ENCODE measurements around the gene ZNHIT2. TPM values are rescaled to one million over a fixed set of nuclear protein-coding genes. Genes with fewer than 3 reads are reported as not detected.

The ZNHIT2 gene
- total and polyA plus RNA-seq, 2 of the 13 experiments (the other 11 are each of a cell fraction or from before 2014, with no cell fraction given): 1.1 to 6.5 TPM

- TF ChIP-seq, protein P1, sequence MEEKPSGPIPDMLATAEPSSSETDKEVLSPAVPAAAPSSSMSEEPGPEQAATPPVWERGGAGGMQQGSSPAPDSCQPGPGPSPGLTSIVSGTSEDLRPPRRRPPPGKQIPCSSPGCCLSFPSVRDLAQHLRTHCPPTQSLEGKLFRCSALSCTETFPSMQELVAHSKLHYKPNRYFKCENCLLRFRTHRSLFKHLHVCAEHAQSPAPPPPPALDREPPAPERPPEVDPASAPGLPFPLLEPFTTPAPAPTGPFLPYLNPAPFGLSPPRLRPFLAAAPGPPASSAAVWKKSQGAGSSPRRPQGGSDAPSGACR (CRISPR knock-in tag; IDR thresholded peaks at IDR 0.05): peak; percentile 71; the same call in 1 of the 2 replicates
- TF ChIP-seq NR0B2 (CRISPR knock-in tag; IDR thresholded peaks at IDR 0.05) (peak; percentile 75; the same call in 1 of the 2 replicates), ZNF3 (CRISPR knock-in tag; IDR thresholded peaks at IDR 0.05) (no peak), CREB1 (IDR thresholded peaks at IDR 0.05) (peak; percentile 82), CREB1 (CRISPR knock-in tag; IDR thresholded peaks at IDR 0.05) (peak; percentile 93), ZNF44 (CRISPR knock-in tag; IDR thresholded peaks at IDR 0.05) (peak; percentile 94; the same call in 1 of the 2 replicates), ZSCAN29 (CRISPR knock-in tag; conservative IDR thresholded peaks at IDR 0.05) (peak; percentile 20; the same call in 1 of the 2 replicates), ZNF724P (CRISPR knock-in tag; IDR thresholded peaks at IDR 0.05; ENCODE audit: borderline replicate concordance) (0 out of 2 replicates have a peak, but pooled peaks have one; percentile 65), ETV6 (CRISPR knock-in tag; conservative IDR thresholded peaks at IDR 0.05) (no peak), ZFY (CRISPR knock-in tag; IDR thresholded peaks at IDR 0.05) (peak; percentile 92), GATA4 (IDR thresholded peaks at IDR 0.05; ENCODE audit: borderline replicate concordance, low read depth) (no peak), GABPB1 (CRISPR knock-in tag; IDR thresholded peaks at IDR 0.05) (peak; percentile 98), SMARCE1 (IDR thresholded peaks at IDR 0.05; ENCODE audit: borderline replicate concordance) (no peak), SNAPC5 (CRISPR knock-in tag; IDR thresholded peaks at IDR 0.05; ENCODE audit: borderline replicate concordance) (no peak), KLF9 (CRISPR knock-in tag; IDR thresholded peaks at IDR 0.05; ENCODE audit: low read depth) (no peak), ZBTB1 (CRISPR knock-in tag; IDR thresholded peaks at IDR 0.05; ENCODE audit: borderline replicate concordance) (no peak), ZNF484 (CRISPR knock-in tag; IDR thresholded peaks at IDR 0.05; ENCODE audit: borderline replicate concordance, low read depth) (no peak)
- TF ChIP-seq, protein P2, sequence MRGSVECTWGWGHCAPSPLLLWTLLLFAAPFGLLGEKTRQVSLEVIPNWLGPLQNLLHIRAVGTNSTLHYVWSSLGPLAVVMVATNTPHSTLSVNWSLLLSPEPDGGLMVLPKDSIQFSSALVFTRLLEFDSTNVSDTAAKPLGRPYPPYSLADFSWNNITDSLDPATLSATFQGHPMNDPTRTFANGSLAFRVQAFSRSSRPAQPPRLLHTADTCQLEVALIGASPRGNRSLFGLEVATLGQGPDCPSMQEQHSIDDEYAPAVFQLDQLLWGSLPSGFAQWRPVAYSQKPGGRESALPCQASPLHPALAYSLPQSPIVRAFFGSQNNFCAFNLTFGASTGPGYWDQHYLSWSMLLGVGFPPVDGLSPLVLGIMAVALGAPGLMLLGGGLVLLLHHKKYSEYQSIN (CRISPR knock-in tag; IDR thresholded peaks at IDR 0.05; ENCODE audit: borderline replicate concordance): no peak
- TF ChIP-seq, protein P3, sequence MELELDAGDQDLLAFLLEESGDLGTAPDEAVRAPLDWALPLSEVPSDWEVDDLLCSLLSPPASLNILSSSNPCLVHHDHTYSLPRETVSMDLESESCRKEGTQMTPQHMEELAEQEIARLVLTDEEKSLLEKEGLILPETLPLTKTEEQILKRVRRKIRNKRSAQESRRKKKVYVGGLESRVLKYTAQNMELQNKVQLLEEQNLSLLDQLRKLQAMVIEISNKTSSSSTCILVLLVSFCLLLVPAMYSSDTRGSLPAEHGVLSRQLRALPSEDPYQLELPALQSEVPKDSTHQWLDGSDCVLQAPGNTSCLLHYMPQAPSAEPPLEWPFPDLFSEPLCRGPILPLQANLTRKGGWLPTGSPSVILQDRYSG (CRISPR knock-in tag; IDR thresholded peaks at IDR 0.05): 0 out of 2 replicates have a peak, but pooled peaks have one; percentile 43
- TF ChIP-seq, protein P4, sequence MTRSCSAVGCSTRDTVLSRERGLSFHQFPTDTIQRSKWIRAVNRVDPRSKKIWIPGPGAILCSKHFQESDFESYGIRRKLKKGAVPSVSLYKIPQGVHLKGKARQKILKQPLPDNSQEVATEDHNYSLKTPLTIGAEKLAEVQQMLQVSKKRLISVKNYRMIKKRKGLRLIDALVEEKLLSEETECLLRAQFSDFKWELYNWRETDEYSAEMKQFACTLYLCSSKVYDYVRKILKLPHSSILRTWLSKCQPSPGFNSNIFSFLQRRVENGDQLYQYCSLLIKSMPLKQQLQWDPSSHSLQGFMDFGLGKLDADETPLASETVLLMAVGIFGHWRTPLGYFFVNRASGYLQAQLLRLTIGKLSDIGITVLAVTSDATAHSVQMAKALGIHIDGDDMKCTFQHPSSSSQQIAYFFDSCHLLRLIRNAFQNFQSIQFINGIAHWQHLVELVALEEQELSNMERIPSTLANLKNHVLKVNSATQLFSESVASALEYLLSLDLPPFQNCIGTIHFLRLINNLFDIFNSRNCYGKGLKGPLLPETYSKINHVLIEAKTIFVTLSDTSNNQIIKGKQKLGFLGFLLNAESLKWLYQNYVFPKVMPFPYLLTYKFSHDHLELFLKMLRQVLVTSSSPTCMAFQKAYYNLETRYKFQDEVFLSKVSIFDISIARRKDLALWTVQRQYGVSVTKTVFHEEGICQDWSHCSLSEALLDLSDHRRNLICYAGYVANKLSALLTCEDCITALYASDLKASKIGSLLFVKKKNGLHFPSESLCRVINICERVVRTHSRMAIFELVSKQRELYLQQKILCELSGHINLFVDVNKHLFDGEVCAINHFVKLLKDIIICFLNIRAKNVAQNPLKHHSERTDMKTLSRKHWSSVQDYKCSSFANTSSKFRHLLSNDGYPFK (CRISPR knock-in tag; IDR thresholded peaks at IDR 0.05; ENCODE audit: borderline replicate concordance): peak; percentile 78
These were observed 16.9 kb upstream of the ZNHIT2 start, which contains the start of gene SYVN1 (continued) for GRCh38 chr11:65134240-65134951.
